Activated effector memory CD4-positive, alpha-beta T cell treated with Interleukin-2 at 50 U/mL for 16 hours (primary cell): ENCODE measurements around the gene BOLA1.
A peak's percentile ranks its signal among the peaks of the same experiment; 100 is the strongest.

Experiments used
- DNase-seq: peaks from one replicate; pipeline ENCODE4 v3.0.0-alpha.2; 2020

The BOLA1 gene

DNA sequence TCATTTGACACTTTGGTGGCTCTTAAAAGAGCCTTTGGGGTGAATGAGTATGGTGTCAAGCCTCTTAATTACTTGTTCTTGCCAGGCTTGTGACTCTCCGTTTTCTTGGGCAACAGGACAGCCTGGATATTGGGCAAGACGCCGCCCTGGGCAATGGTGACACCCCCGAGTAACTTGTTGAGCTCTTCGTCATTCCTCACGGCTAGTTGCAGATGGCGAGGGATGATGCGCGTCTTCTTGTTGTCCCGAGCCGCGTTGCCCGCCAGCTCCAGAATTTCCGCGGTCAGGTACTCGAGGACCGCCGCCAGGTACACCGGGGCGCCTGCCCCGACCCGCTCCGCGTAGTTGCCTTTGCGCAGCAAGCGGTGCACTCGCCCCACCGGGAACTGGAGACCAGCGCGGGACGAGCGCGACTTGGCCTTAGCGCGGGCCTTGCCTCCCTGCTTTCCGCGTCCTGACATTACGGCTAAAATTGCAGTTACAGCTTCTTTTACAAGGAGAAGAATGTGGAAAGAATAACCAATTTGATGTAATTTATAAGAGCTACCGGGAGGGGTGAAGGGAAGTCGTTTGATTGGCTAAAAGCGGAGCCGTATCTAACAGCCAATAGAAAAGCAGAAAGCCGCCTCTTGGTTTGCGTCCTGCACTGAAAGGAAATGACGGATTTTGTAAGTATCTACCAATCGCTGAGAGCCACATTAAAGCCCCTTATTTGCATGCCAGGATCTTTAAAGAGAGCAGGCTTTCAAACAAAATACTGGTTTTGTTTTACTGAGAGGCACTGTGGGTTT is 11.7 kb upstream of the BOLA1 start:
- peak; percentile 61 for DNase-seq

DNA sequence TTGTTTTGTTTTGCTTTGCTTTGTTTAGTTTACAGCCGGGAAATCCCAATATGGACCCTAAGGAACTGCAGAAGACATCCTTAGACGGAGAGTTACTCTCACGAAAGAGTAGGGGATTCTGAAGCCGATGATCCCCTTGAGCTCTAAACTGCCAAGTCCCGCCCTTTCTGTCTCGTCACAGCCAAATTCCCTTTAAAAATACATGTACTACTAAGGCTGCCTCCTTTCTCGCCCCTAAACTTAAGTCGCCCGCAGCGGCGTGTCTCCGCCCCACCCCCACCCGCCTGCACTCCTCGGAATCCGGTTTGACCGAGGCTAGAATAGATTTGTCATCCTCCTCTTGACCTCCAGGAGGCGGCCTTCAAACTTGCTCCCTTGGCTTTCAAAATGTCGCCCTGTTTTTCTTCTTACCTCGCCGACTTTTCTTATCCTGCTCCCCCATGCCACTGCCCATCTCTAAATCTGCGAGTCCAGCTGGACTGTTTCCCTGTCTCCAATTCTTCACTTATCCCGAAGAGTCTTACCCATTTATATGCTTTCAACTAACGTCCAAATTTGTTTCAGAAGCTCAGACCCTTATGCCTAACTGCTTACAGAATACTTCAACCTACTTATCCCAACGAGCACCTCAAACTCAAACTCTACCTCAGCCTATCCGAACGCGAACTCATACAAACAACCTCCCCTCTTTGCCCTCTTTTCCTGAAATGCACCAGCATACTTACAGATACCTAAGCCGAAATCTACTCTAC is 10.9 kb upstream of the BOLA1 start:
- peak; percentile 55 for DNase-seq

DNA sequence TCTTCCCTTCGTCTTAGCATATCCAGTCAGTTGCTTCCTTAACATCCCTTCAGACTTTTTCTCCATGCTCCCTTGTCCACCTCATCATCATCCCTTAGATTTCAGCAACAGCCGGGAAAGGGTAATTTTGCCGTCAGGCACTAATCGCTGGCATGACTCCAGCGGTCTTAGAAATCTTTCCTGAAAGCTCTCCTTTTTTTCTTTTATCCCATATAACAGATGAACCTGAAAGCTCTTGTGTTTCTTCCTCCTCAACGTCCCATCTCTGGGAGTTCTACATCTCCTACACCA is 10.4 kb upstream of the BOLA1 start:
- no peak for DNase-seq

DNA sequence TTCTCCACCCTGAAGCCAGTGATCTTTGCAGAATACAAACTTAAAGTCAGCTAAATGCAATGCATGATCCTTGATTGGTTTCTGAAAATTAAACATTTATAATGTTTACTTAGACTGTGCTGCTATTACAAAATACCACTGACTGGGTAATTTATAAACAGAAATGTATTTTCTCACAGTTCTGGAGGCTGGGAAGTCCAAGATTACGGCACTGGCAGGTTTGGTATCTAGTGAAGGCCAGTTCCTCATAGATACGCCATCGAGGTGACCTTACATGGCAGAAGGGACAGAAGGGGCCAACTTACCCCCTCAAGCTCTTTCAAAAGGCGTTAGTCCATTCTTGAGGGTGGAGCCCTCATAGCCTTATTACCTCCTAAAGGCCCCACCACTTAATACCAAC is 2.8 kb upstream of the BOLA1 start:
- no peak for DNase-seq

DNA sequence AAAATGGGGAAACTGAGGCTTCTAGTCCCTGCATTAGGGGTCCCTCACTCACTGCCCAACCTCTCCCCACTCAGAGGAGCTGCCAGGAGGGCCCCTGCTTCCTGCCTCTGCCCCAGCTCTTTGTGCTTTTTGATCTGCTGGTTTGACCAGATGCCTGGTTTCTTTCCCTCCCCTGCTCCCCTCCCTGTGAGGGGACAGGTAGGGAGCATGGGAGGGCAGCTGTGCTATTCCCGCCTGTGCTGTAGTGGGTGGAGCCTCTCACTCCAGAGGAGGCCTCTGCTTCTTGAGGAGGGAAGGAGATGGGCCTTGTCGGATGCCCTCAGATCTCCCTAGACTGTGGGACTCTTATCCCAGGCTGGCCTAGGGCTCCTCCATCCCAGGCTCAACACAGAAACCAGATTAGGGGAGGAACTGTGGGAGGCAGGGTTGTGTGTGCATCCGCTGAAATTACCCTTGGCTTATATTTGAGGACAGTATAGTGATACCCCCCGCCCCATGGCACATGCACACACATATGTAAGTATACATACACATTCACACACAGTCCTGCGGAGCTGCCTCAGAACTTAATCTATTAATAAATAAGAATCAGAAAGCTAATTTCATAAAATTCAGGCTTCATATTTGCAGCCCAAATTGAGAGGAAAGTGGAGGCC is 4.6 kb downstream of the BOLA1 start:
- no peak for DNase-seq

DNA sequence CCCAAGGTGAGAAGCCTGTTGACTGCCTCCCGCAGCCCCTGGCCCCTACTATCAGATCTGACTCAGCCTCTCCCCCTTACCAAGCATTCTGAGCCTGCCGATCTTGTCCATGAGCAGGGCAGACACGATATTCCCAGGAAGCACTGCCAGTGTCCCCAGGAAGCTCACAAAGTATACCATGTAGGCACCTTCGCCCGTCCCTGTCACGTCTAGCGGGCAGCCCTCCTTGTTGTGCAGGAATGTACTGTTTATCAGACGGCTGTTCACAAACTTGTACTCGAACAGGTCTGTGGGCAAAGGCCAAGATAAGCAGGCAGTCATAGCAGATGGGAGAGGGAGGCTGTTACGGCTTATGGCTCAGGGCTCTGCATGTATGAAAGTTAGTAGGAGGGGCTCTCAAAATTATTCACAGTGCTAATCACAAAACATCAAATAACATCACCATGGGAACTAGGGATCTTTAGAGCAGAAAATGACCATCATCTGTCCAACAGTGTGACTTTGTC is 7.3 kb downstream of the BOLA1 start:
- DNase-seq = no peak

DNA sequence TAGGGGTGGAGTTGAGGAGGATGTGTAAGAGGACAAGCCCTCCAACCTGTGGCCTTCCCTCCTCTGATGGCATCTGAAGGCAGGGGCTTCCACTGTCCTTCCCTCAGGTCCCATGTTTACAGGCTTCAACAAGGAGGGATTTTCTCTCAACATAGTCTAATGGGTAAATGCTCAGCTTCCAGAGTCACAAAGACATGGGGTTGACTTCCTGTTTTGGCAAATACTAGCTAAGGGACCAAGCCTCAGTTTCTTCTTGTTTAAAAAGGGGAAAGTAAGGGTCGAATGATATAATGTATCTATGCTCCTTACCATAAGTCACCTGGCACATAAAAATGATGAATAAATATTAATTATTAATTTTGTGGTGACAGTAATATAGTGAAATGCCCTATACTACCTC is 15.2 kb downstream of the BOLA1 start:
- DNase-seq = no peak

DNA sequence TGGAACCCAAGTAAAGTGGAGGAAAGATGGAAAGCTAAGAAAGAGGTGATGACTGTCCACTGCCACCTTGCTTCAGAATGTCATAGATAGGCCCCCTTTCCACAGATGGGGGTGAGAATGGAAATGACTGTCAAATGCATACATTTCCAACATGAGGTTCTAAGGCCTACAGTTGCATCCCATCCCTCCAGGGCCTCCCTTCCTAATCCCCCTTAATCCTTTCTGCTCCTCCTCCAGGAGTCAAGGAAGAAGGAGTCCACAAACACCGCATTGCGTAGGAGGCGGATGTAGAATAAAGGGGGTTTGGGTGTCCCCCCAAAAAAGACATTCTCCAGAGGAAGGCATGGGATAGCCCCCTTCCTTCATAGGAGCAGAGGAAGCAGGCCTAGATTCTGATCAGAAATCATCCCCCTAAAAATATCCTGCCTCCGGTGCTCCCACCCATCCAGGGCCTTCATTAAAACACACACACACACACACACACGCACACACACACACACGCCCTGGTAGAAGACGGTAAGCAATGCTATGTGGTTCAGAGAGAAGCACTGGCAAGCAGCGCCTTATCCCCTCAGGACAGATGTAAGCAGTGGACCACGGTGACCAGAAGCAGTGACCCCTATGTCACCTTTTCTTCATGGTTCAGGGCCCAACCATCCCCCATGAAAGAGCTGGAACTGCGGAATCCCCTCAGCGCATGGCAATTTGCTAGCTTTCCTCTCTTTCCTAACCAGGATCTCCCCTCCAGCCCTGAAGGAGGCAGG is 16.2 kb downstream of the BOLA1 start:
- DNase-seq = no peak

DNA sequence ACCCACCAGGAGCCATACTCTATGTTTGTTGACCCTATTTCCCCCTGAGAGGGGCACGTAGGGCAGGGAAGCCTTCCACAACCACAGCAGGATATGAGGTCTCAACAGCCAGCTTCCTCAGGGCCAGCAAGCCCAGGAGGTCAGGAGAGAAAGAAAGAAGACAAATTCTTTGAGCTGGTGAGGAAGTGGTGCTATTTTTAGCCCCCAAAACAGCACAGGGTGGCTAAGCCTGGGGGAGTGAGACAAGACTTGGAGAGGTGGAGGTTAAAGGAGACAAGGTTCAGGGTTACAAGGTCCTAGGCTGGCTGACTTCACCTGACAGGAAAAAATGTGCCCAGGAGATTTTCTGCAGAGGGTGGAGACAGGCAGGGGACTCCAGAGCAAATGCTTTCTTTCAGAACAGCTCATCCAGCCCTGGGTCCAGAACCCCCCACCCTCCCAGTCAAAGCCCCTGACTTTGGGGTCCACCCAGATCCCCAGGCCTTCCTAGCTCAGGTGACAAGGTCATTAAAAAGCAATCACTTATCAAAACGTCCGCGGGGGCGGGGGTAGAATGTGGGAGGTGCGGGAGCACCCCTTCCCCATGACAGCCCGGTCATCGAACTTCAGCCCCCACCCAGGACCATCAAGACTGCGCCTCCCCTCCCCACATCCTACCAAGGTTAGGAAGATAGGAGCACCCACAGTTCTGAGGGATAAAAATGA is 17.0 kb downstream of the BOLA1 start:
- DNase-seq = no peak

DNA sequence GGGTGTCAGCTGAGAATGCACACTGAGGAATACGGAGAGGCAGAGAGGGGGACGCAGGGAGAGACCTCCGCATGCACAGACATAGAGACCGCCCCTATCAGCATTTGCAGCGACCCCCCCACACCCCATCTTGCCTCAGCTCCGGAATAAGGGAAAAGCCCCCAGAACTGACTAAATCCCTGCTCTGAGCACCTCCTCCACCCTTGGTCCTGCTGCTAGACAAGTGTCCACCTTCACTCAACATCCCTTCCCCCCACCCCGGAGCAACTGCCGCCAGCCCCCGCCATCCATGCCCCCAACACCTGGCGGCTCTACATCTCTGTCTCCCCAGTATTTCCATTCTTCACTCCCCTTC is 17.5 kb downstream of the BOLA1 start:
- no peak for DNase-seq

DNA sequence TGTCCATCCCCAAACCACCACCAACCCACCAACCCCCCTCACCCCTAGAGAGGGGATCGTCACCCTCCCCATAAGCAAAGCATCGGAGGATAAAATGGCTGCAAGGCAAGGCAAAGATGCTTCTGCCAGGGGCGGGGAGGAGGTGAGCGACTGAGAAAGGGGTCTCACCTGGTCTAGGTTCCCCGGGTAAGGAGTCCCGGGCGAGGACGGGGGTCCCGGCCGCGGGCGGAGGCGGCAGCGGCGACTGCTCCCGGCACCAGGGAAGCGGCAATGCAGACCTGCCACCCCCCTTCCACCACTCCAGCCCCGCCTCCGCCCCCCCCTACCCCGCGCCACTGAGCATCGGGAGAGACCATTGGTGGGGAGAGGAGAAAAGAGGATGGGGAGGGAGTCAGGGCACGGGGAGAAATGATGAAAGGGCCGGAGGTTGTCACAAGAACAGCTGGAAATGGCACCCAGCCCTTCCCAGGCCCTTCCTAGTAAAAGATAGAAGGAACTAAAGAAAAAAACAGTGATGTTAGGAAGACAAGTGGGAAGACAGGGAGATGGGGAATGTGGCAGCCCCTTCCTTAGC is 18.3 kb downstream of the BOLA1 start, which contains the start of gene SV2A:
Gene SV2A (minus strand): TSS at position 274 of the 574 bp plus-strand sequence. CDS start 4,004 bp downstream, outside the sequence.
- peak; percentile 20 for DNase-seq

DNA sequence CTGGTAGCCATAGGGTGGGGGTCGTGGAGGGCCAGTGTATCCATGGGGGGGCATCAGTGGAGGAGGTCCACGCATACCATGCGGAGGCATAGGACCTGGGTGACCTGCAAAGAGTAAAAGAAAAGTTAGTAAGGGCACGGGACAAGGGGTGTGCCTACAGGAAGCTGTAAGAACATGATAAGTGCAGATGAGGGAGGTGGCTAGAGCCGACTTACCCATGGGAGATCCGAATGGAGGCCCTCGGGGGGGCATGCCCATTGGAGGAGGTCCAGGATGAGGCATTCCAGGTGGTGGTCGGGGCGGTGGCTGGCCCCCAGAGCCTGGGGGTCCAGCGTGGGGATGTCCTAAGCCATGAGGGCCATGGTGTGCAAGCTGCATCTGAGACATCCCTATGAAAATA is 24.3 kb downstream of the BOLA1 start:
- no peak for DNase-seq

DNA sequence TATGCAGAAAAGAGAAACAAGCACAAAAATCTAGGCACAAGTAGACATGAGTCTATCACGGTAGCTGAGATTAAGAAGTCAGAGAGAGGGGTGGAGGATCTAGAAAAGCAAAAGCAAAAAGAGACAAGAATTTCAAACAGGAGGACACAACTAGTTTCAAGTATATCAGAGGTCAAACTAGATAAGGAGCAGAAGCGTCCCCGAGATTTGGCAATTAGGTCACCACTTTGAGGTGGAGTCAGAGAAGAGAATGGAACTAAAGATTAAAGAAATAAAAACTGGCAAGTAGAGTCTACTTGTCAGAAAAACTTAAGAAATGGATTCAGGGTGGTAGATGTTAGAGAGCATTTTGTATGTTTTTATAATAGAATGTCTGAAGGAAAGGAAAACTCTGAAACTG is 26.0 kb downstream of the BOLA1 start:
- no peak for DNase-seq

DNA sequence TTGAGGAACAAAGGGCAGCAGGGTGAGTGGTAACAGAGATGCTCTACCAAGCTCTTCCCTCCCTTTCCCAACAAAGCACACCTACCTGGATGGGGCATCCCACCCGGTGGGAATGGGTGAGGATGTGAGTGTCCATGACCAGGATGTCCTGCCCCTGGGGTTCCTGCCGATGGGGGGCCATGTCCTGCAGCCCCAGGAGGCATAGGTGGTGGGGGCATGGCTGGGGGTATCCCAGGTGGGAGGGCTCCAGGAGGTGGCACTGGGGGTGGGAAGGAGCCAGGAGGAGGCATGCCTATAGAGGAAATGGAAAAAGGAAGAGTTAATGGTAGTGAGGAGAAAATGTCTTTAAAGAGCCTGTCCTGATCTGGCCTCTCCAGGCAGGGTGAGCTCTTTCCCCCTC is 26.4 kb downstream of the BOLA1 start:
- no peak for DNase-seq

DNA sequence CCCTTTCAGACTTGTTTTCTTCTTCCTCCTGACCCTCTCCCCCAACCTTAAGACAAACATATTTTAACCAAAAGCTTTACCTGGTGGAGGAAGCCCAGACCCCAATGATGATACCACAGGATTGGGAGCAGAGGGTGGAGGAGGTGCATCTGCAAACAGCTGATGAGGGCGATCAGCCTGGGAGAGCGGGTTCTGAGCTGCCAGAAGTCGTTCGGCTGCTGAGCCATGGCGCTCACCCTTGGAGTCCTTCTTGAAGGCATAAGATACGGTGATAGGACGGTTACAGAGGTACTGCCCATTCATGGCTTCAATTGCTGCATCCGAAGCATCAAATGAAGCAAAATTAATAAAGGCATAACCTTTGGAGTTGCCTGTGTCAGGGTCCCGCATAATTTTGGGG is 26.9 kb downstream of the BOLA1 start:
- no peak for DNase-seq

DNA sequence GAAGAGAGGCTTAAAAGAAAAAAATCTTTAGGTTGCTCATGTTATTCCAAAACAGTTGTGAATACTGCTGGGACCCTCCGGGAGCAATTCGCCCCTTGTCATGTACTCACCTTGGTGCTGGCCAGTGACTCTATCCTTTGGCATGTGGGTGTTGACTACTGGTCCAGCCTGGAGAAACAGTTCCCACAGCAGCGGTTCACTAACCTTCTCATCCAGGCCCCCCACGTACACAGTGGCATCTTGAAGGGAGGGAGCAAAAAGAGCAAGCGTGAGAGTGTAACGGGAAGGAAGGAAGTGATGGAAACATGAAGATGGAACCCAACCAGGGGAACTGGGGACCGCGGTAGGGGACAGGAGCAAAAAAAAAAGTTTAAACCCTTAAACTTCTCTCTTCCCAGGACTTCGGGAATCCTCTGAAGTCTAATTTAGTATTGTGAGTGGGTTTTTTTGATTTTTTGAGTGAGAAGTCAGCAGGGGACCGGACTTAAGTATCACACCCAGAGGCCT is 27.7 kb downstream of the BOLA1 start:
- no peak for DNase-seq

DNA sequence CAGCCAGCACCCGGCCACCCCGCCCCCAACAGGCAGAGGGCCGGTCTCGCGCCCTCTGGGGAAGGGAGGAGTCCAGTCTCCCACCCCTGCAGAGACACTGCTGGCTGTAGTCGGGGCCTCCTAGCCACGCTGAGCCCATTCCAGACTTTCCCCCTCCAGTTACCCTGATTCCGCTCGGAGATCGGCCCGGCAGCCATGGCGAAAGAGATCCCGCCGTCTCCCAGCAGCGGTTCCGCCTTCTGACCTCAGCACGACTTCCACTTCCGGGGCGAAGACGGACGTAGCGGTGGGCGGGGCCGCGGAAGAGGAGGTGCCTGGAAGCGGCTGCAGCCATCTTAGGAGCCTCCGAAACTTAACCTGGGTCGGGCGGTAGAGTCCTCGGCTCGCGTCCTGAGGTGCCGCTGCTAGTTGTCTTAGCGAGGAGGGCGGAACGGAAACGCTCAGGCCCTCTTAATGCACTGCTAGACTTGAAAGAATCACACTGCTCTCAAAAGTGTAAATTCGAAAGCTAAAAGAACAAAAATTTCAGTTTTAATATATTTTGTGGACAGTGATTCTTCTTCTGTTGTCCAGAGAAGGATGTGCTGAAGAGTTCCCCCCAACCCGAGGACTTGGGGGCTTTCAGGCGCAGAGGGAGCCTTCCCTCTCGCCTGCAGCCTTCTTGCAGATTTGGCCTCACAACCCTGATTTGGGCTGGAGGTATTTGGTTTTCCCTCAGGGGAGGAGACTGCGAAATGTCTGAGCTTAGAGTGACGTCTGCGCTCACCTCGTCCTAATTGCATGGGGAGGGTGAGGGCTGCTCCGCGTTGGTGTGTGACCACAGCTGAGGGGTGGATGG is 28.4 kb downstream of the BOLA1 start, which contains the start of gene SF3B4:
Gene SF3B4 (minus strand): TSS at position 241 of the 838 bp plus-strand sequence. CDS start 44 bp downstream, at position 197.
- peak; percentile 96 for DNase-seq

DNA sequence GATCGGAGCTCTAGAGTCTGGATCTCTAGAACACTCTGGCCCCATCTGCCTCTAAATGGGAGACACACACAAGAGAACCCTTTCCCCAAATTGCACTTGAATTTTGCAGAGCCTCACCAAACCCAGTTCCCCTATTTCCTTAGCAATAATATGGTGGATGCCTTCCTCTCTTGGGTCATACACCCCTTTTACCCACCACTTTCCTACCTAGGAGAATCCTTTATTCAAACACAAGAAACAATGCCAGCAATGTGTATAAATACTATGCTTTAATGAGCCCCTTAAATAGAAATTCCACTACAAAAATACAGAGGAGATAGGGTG is 29.0 kb downstream of the BOLA1 start:
- DNase-seq = no peak

DNA sequence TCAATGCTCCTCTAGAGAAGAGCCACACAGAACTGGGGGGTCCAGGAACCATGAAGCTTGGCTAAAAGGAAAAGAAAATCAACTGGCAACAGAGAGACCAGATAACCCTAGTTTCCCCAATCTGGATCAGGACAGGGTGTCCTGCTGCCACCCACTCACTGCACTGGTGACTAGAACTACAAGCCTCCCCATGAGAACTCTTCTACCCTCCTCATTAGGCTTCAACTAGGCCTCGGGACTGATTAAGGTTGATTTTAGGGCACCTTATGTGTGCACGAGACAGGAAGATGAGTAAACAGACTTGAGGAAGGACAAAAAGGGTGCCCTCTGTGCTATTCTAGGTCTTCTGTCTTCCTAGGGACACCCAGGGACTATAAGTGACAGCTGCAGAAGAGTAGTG is 30.5 kb downstream of the BOLA1 start:
- no peak for DNase-seq

DNA sequence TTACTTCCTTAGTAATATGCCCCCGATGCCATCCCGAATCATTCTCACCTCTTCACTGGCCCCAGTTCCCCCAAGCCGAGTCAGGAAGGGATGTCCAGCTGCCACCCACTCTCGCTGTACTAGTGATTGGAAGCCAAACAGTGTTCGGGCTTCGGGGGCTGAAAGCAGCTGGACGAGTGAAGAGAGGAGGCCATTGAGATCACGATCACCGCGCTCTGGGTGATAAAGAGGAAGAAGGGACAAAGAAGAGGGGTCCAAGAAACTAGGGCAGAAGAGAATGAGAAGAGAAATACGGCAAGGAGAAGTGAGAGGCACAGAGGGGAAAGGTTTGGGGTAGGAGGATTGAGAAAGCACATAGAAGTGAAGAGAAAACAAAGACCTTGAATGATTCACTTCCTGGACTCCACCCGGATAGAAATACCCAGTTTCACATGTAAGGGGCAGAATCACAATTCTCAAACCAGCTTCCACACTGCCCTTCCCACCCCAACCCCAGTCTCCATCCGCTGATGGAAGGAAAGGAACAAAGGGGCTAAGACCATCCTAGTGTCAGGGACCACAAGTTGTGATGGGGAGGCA is 31.9 kb downstream of the BOLA1 start:
- DNase-seq = no peak

DNA sequence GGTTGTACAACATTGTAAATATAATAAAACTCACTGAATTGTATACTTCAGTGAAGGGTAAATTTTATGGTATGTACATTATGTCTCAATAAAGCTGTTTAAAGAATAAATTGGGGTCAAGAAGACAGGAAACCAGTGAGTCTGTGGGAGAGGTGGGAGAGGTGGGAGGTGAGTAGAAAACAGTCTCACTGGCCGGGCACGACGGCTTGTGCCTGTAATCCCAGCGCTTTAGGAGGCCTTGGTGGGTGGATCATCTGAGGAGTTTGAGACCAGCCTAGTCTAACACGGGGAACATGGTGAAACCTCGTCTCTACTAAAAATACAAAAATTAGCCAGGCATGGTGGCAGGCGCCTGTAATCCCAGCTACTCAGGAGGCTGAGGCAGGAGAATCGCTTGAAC is 33.1 kb downstream of the BOLA1 start:
- DNase-seq = no peak
